BJ (cell line): ENCODE data around the gene KCNN4. TPM values are rescaled to one million over a fixed set of nuclear protein-coding genes. Genes with fewer than 3 reads are reported as not detected.

Source experiments
- CTCF ChIA-PET: fragments of 350-600 bp; formaldehyde crosslinking; extraction: SDS; loops from one replicate; lab custom pipeline; 2021; ENCODE audit warnings: antibody characterized with exemption, inconsistent platforms; lab: Yijun Ruan, JAX
- POLR2A ChIA-PET: fragments of 300-600 bp; sonication (Branson Sonifier 250); formaldehyde crosslinking; extraction: SDS; loops from one replicate; lab custom pipeline; 2021; ENCODE audit warnings: antibody characterized with exemption; lab: Charles Lee
- DNase-seq: peaks from one replicate; pipeline ENCODE4 v3.0.0-alpha.2; 2011; ENCODE audit warnings: low read depth
- H3K27me3 ChIP-seq: 2 replicates; pipeline ENCODE4 v1.6.0; 2011; ENCODE audit warnings: low read length; ENCODE audit not compliant: control insufficient read depth, insufficient read depth
- H3K36me3 ChIP-seq: 2 replicates; pipeline ENCODE4 v1.5.1; 2011; ENCODE audit warnings: low read length; ENCODE audit not compliant: control insufficient read depth, insufficient read depth
- H3K4me3 ChIP-seq: 2 replicates; pipeline ENCODE4 v1.5.1; 2011; ENCODE audit warnings: low read depth, mild to moderate bottlenecking, control low read depth, low read length
- CTCF ChIP-seq: IDR thresholded peaks from 2 replicates; pipeline ENCODE4 v1.5.1; 2011; ENCODE audit warnings: low read depth, mild to moderate bottlenecking, control low read depth, inconsistent platforms, low read length, moderate library complexity; ENCODE audit not compliant: insufficient read depth
- polyA plus RNA-seq: library from polyadenylated mRNA; depleted of rRNA; stranded (reverse); fragments of >200 nt; gene quantifications from 2 replicates; pipeline ENCODE4 v1.2.3, GENCODE V29; 2011

Gene KCNN4
- polyA plus RNA-seq, 1 experiment: 0.38 TPM

- H3K36me3 ChIP-seq: peaks cover 11% of the 10 kb centered on the region
- H3K4me3 ChIP-seq: peak overlapping the region; percentile 62
- ChIA-PET CTCF (interaction anchor here (2.7 to 6.2 kb wide), 2 partner anchors 8 to 14 kb away, joined by 10 to 44 read pairs; no protein-coding TSS in a partner anchor), POLR2A (interaction anchor here (0.6 to 1.1 kb wide), 2 partner anchors 11 to 45 kb away, joined by 3 read pairs; no protein-coding TSS in a partner anchor)
- no peaks in the 10 kb centered on the region for H3K27me3 ChIP-seq
- DNase-seq: no peak
- no peak for TF ChIP-seq CTCF
These were observed 26.6 kb downstream of the KCNN4 start for GRCh38 chr19:43754253-43754502.

- no peak for TF ChIP-seq CTCF
- POLR2A ChIA-PET: interaction anchor here (0.7 to 1.0 kb wide), 2 partner anchors 12 to 82 kb away, joined by 3 to 8 read pairs; no protein-coding TSS in a partner anchor
- CTCF ChIA-PET: interaction anchor here (1.2 to 2.9 kb wide), 9 partner anchors 7 to 82 kb away, joined by 3 to 15 read pairs (median 6); partner anchors contain the start of gene PLAUR
- peaks cover 20% of the 10 kb centered on the region for H3K36me3 ChIP-seq
- no peak overlapping the region for H3K4me3 ChIP-seq
- no peak for DNase-seq
- no peaks in the 10 kb centered on the region for H3K27me3 ChIP-seq
These were observed 28.4 kb downstream of the KCNN4 start for GRCh38 chr19:43752287-43752875.

- TF ChIP-seq CTCF: no peak
- no peak for DNase-seq
- no peak overlapping the region for H3K4me3 ChIP-seq
- H3K27me3 ChIP-seq: no peaks in the 10 kb centered on the region
- H3K36me3 ChIP-seq: peaks cover 21% of the 10 kb centered on the region
- CTCF ChIA-PET: interaction anchor here (1.0 to 2.9 kb wide), 9 partner anchors 8 to 648 kb away, joined by 3 to 15 read pairs (median 6); partner anchors contain the start of gene PLAUR
- POLR2A ChIA-PET: no interaction called here
These were observed 29.1 kb downstream of the KCNN4 start for GRCh38 chr19:43751466-43752220.

- Histone ChIP-seq H3K27me3 (no peaks in the 10 kb centered on the region), H3K4me3 (no peak overlapping the region), H3K36me3 (peaks cover 27% of the 10 kb centered on the region)
- ChIA-PET CTCF (interaction anchor here (2.2 kb wide), 1 partner anchor 35 kb away, joined by 7 read pairs; no protein-coding TSS in a partner anchor), POLR2A (no interaction called here)
- DNase-seq: no peak
- no peak for TF ChIP-seq CTCF
These were observed 30.9 kb downstream of the KCNN4 start for GRCh38 chr19:43749898-43750297.

- Histone ChIP-seq H3K4me3 (no peak overlapping the region), H3K36me3 (peaks cover 30% of the 10 kb centered on the region), H3K27me3 (no peaks in the 10 kb centered on the region)
- POLR2A ChIA-PET: no interaction called here
- CTCF ChIA-PET: no interaction called here
- no peak for TF ChIP-seq CTCF
- DNase-seq: no peak
These were observed 31.6 kb downstream of the KCNN4 start for GRCh38 chr19:43749152-43749551.
